ENCODE data around the gene FXYD3.

The FXYD3 gene

GRCh38 chr19:35107545-35107944 is 8.1 kb upstream of the FXYD3 start:
- no peak for DNase-seq

- DNase-seq = no peak
Measured at GRCh38 chr19:35108730-35109129, 6.9 kb upstream of the FXYD3 start.

- DNase-seq = no peak
Measured at GRCh38 chr19:35109395-35110112, 6.1 kb upstream of the FXYD3 start.

GRCh38 chr19:35110974-35111373 is 4.6 kb upstream of the FXYD3 start:
- DNase-seq = no peak

GRCh38 chr19:35112995-35113688 is 2.5 kb upstream of the FXYD3 start:
- DNase-seq = no peak

- peak; percentile 18 to 27 for DNase-seq
Measured at GRCh38 chr19:35114353-35115176, 1.1 kb upstream of the FXYD3 start.

- DNase-seq = no peak
Measured at GRCh38 chr19:35116072-35116801, 614 bp downstream of the FXYD3 start.

GRCh38 chr19:35117116-35117515 is 1.5 kb downstream of the FXYD3 start:
- no peak for DNase-seq

GRCh38 chr19:35117799-35118198 is 2.2 kb downstream of the FXYD3 start:
- no peak for DNase-seq

- no peak for DNase-seq
Measured at GRCh38 chr19:35118268-35119020, 2.8 kb downstream of the FXYD3 start.

GRCh38 chr19:35119091-35119490 is 3.5 kb downstream of the FXYD3 start:
- no peak for DNase-seq

- DNase-seq = no peak
Measured at GRCh38 chr19:35119578-35120155, 4.0 kb downstream of the FXYD3 start.

GRCh38 chr19:35120492-35120891 is 4.9 kb downstream of the FXYD3 start:
- DNase-seq = peak; percentile 59 to 74

GRCh38 chr19:35120898-35121297 is 5.3 kb downstream of the FXYD3 start:
- DNase-seq = no peak

- no peak for DNase-seq
Measured at GRCh38 chr19:35122687-35123551, 7.3 kb downstream of the FXYD3 start.

GRCh38 chr19:35123573-35123972 is 8.0 kb downstream of the FXYD3 start:
- DNase-seq = no peak

- DNase-seq = peak; percentile 77 to 84
Measured at GRCh38 chr19:35124098-35125060, 8.8 kb downstream of the FXYD3 start.

GRCh38 chr19:35125270-35125717 is 9.7 kb downstream of the FXYD3 start:
- DNase-seq = no peak
